ENCODE results near the gene FYB1. TPM values are rescaled to one million over a fixed set of nuclear protein-coding genes. Genes with fewer than 3 reads are reported as not detected.

FYB1 gene
- total RNA-seq, 2 experiments from 2014 or later = 0.16 TPM; not detected in 1

GRCh38 chr5:39118638-39119037 is 100.7 kb downstream of the FYB1 start:
- Histone ChIP-seq H3K4me1 (ENCODE audit: insufficient read depth, low read length, poor library complexity, severe bottlenecking) (no peaks in the 10 kb centered on the region), H3K4me3 (ENCODE audit: low read depth, low read length, poor library complexity, severe bottlenecking) (no peak overlapping the region), H3K9me3 (ENCODE audit: low read length) (no peaks in the 10 kb centered on the region), H3K36me3 (ENCODE audit: insufficient read depth, low read length) (no peaks in the 10 kb centered on the region), H3K4me2 (ENCODE audit: low read length) (no peak overlapping the region), H3K9me2 (ENCODE audit: insufficient read depth, low read length) (no peaks in the 10 kb centered on the region), H3K79me2 (ENCODE audit: insufficient read depth, low read depth, low read length) (no peaks in the 10 kb centered on the region), H2AFZ (ENCODE audit: low read length) (no peak overlapping the region), H3K27ac (ENCODE audit: low read depth, low read length, poor library complexity, severe bottlenecking) (no peak overlapping the region), H4K20me1 (ENCODE audit: insufficient read depth, low read length) (no peaks in the 10 kb centered on the region)
- BruUV-seq (replicated peaks) = no TSS peak
- ChIA-PET POLR2A (no interaction called here), CTCF (ENCODE audit: unreplicated experiment) (no interaction called here)
- no peak for DNase-seq (ENCODE audit: low spot score)
- intact Hi-C loops (cut with micrococcal nuclease; ENCODE audit: unreplicated experiment) = no loop called here
- TF ChIP-seq EZH2phosphoT487 (IDR thresholded peaks at IDR 0.05; ENCODE audit: borderline replicate concordance, low read depth, low read length) = no peak

GRCh38 chr5:39117401-39117800 is 102.0 kb downstream of the FYB1 start:
- no peaks in the 10 kb centered on the region for H3K9me2 ChIP-seq (ENCODE audit: insufficient read depth, low read length)
- H2AFZ ChIP-seq (ENCODE audit: low read length) = no peak overlapping the region
- H3K4me2 ChIP-seq (ENCODE audit: low read length) = no peak overlapping the region
- no peaks in the 10 kb centered on the region for H3K9me3 ChIP-seq (ENCODE audit: low read length)
- H4K20me1 ChIP-seq (ENCODE audit: insufficient read depth, low read length) = no peaks in the 10 kb centered on the region
- H3K4me3 ChIP-seq (ENCODE audit: low read depth, low read length, poor library complexity, severe bottlenecking) = no peak overlapping the region
- ChIA-PET POLR2A (no interaction called here), CTCF (ENCODE audit: unreplicated experiment) (no interaction called here)
- H3K36me3 ChIP-seq (ENCODE audit: insufficient read depth, low read length) = no peaks in the 10 kb centered on the region
- TF ChIP-seq EZH2phosphoT487 (IDR thresholded peaks at IDR 0.05; ENCODE audit: borderline replicate concordance, low read depth, low read length) (no peak), CTCF (conservative IDR thresholded peaks at IDR 0.05; ENCODE audit: low read length) (no peak)
- DNase-seq (ENCODE audit: low spot score) = no peak
- intact Hi-C loops (cut with micrococcal nuclease; ENCODE audit: unreplicated experiment) = no loop called here
- no TSS peak for BruUV-seq (replicated peaks)
- H3K79me2 ChIP-seq (ENCODE audit: insufficient read depth, low read depth, low read length) = no peaks in the 10 kb centered on the region
- no peaks in the 10 kb centered on the region for H3K4me1 ChIP-seq (ENCODE audit: insufficient read depth, low read length, poor library complexity, severe bottlenecking)
- no peak overlapping the region for H3K27ac ChIP-seq (ENCODE audit: low read depth, low read length, poor library complexity, severe bottlenecking)

- H3K36me3 ChIP-seq (ENCODE audit: insufficient read depth, low read length) = no peaks in the 10 kb centered on the region
- no peaks in the 10 kb centered on the region for H3K9me3 ChIP-seq (ENCODE audit: low read length)
- H2AFZ ChIP-seq (ENCODE audit: low read length) = no peak overlapping the region
- no peak overlapping the region for H3K4me3 ChIP-seq (ENCODE audit: low read depth, low read length, poor library complexity, severe bottlenecking)
- TF ChIP-seq EZH2phosphoT487 (IDR thresholded peaks at IDR 0.05; ENCODE audit: borderline replicate concordance, low read depth, low read length) (no peak), CTCF (conservative IDR thresholded peaks at IDR 0.05; ENCODE audit: low read length) (no peak)
- DNase-seq (ENCODE audit: low spot score) = no peak
- no peaks in the 10 kb centered on the region for H3K9me2 ChIP-seq (ENCODE audit: insufficient read depth, low read length)
- no peaks in the 10 kb centered on the region for H3K79me2 ChIP-seq (ENCODE audit: insufficient read depth, low read depth, low read length)
- no peak overlapping the region for H3K27ac ChIP-seq (ENCODE audit: low read depth, low read length, poor library complexity, severe bottlenecking)
- no peaks in the 10 kb centered on the region for H3K4me1 ChIP-seq (ENCODE audit: insufficient read depth, low read length, poor library complexity, severe bottlenecking)
- no peaks in the 10 kb centered on the region for H4K20me1 ChIP-seq (ENCODE audit: insufficient read depth, low read length)
- intact Hi-C loops (cut with micrococcal nuclease; ENCODE audit: unreplicated experiment) = no loop called here
- ChIA-PET POLR2A (interaction anchor here (0.5 kb wide), 1 partner anchor 39 kb away, joined by 3 read pairs; no protein-coding TSS in a partner anchor), CTCF (ENCODE audit: unreplicated experiment) (no interaction called here)
- no peak overlapping the region for H3K4me2 ChIP-seq (ENCODE audit: low read length)
- no TSS peak for BruUV-seq (replicated peaks)
These were observed 102.8 kb downstream of the FYB1 start for GRCh38 chr5:39116344-39117170.
